Small intestine (tissue), 7 donors: Measurements from ENCODE around the gene CEMIP2. TPM values are rescaled to one million over a fixed set of nuclear protein-coding genes. Genes with fewer than 3 reads are reported as not detected.

Experiments used
- DNase-seq, 2 donors: peaks; one replicate each; pipeline versions ENCODE4 v3.0.0 to v3.0.0-alpha.2; 2013
- FAIRE-seq: peaks from 2 replicates; lab custom pipeline; 2012; peaks lifted over from hg19 to GRCh38; lab: Jason Lieb, UNC
- H3K27ac ChIP-seq, 3 donors: one replicate each; pipeline ENCODE4 v1.5.1; 2013; ENCODE audit warnings: low read length in 2 of 3, mild to moderate bottlenecking in 2 of 3, control low read depth in 1 of 3, inconsistent platforms in 1 of 3, low read depth in 1 of 3, moderate library complexity in 1 of 3
- H3K27me3 ChIP-seq, 3 donors: one replicate each; pipeline ENCODE4 v1.6.1; 2013; ENCODE audit warnings: low read length in 3 of 3, inconsistent platforms in 1 of 3; ENCODE audit not compliant: control insufficient read depth in 3 of 3, insufficient read depth in 3 of 3
- H3K36me3 ChIP-seq, 3 donors: one replicate each; pipeline ENCODE4 v1.6.1; 2013; ENCODE audit warnings: low read length in 3 of 3, inconsistent platforms in 1 of 3, low read depth in 1 of 3, mild to moderate bottlenecking in 1 of 3, moderate library complexity in 1 of 3; ENCODE audit not compliant: control insufficient read depth in 3 of 3, insufficient read depth in 2 of 3
- H3K4me1 ChIP-seq, 3 donors: one replicate each; pipeline ENCODE4 v1.6.1; 2013; ENCODE audit warnings: low read length in 2 of 3, inconsistent platforms in 1 of 3, low read depth in 1 of 3, mild to moderate bottlenecking in 1 of 3, moderate library complexity in 1 of 3; ENCODE audit not compliant: control insufficient read depth in 3 of 3, insufficient read depth in 2 of 3
- H3K4me3 ChIP-seq, 3 donors: one replicate each; pipeline ENCODE4 v1.5.1; 2013; ENCODE audit warnings: low read length in 3 of 3, control low read depth in 1 of 3, inconsistent platforms in 1 of 3, low read depth in 1 of 3, mild to moderate bottlenecking in 1 of 3, moderate library complexity in 1 of 3
- H3K9me3 ChIP-seq, 2 donors: one replicate each; pipeline ENCODE4 v1.6.1; 2013; ENCODE audit warnings: low read depth in 1 of 2, low read length in 1 of 2; ENCODE audit not compliant: control insufficient read depth in 2 of 2, insufficient read depth in 1 of 2
- WGBS, 3 donors: extraction: QIAGEN DNeasy Blood & Tissue Kit; methylation state at CpG; one replicate each; pipeline ENCODE4 v1.1.7; 2013; 5-methylcytosine and 5-hydroxymethylcytosine counted together
- polyA plus RNA-seq, 4 donors: library from polyadenylated mRNA; stranded (reverse) in 3 of 4; unstranded in 1 of 4; fragments of 200-250 nt in 3 of 4; fragments of 120-200 nt in 1 of 4; gene quantifications; one replicate each; pipeline versions ENCODE4 v1.2.1 to v1.2.3, GENCODE V29; 2013
- donor health status: healthy with polysubstance abuse.
- donor health status: control.
- donor health status: control.
- donor health status: Bipolar disorder and iron deficiency.
- donor health status: healthy.

The CEMIP2 gene
- polyA plus RNA-seq, 4 donors = 29.5 to 42.6 (median 34.3) TPM

DNA sequence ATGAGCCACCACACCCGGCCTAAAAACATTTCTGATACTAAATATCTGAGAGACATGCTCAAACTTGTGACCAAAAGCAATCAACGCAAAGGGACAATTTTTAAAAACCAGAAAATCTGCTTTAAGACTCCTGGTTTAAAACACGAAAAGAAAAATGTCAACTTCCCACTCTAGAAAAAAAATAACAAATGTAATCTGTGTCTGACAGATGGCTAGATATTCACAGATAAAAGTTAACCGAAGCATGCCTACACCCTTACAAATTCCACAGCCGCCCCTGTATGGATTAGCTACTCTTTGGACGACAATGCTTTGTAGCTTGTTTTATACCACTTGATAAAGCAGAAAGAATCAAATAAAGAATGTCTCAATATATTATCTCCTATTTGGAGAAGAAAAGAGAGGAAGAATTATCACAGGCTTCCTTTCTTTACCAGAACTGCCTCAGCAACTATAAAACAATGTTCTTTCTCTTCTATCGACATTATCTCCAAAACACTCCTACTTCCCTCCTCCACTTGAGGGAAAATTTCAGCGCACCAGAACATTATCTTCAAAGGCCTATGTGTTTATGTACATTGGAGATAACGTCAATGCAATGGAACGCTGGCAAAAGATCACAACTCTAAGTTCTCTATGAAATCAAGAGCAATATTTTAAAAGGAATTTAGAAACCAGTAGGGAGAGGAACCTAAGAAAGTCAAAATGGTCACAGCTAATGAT is 26.2 kb downstream of the CEMIP2 start:
- WGBS, 3 donors = 12 to 51% (median 35%) methylated on average over 10 of the region's 10 CpGs
- H3K4me1 ChIP-seq = peaks cover 4 to 27% (median 13%) of the 10 kb centered on the region in 3 donors
- H3K36me3 ChIP-seq = peaks cover 8 to 20% (median 12%) of the 10 kb centered on the region in 3 donors
- H3K4me3 ChIP-seq = no peak overlapping the region
- FAIRE-seq = no peak
- no peaks in the 10 kb centered on the region for H3K27me3 ChIP-seq
- no peaks in the 10 kb centered on the region for H3K9me3 ChIP-seq
- peak overlapping the region in 2 of 3 donors; percentile 12 to 50 for H3K27ac ChIP-seq
- DNase-seq = peak; percentile 60 to 83

DNA sequence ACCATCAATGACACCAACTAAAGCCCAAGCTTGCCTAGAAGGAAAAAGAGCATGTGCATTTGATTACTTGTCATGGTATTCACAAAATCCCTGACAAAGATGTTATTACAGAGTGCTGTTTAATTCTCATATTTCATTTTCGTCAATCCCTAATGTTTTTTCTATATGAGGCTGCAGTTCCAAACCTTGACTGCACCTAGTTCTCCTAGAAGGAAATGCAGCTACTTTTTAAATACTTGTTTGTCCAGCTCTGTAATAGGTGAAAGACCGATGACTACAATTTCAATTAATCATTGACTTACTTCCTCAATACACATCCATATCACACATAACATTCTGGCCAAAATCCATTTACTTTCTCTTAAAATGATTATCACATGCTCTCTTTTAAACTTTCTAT is 28.1 kb downstream of the CEMIP2 start:
- Histone ChIP-seq H3K27ac (peak overlapping the region; percentile 73 to 86 (median 85)), H3K36me3 (peaks cover 6 to 32% (median 13%) of the 10 kb centered on the region in 3 donors), H3K9me3 (no peaks in the 10 kb centered on the region), H3K4me1 (peaks cover 4 to 27% (median 12%) of the 10 kb centered on the region in 3 donors), H3K27me3 (no peaks in the 10 kb centered on the region), H3K4me3 (peak overlapping the region in 2 of 3 donors; percentile 8 to 14)
- peak; percentile 65 to 84 for DNase-seq
- peak; percentile 94 for FAIRE-seq
- WGBS, 3 donors = 19 to 69% (median 43%) methylated on average over 2 of the region's 2 CpGs

DNA sequence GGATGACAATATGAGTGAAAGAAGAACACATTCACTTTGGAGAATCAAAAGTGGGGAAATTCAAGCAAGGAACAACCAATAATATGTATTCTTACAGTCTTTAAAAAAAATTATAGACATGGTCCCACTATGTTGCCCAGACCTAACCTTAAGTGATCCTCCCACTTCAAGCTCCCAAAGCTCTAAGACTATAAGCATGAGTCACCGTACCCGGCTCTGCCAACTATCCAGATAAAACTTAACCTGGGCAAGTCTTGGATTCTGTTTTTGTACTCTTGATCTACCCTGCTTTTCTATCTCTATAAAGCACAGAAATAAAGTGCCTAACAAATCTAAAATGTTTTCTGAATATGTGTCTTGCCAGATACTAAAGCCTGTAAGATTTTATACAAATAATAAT is 30.9 kb downstream of the CEMIP2 start:
- H3K36me3 ChIP-seq = peaks cover 0 to 27% (median 16%) of the 10 kb centered on the region in 3 donors
- H3K27ac ChIP-seq = no peak overlapping the region
- WGBS, 3 donors = 17 to 67% (median 38%) methylated on average over 2 of the region's 2 CpGs
- H3K27me3 ChIP-seq = no peaks in the 10 kb centered on the region
- H3K4me1 ChIP-seq = peaks cover 0 to 23% (median 7%) of the 10 kb centered on the region in 3 donors
- no peak for FAIRE-seq
- peak in 1 of 2 donors; percentile 82 for DNase-seq
- H3K4me3 ChIP-seq = no peak overlapping the region
- no peaks in the 10 kb centered on the region for H3K9me3 ChIP-seq

DNA sequence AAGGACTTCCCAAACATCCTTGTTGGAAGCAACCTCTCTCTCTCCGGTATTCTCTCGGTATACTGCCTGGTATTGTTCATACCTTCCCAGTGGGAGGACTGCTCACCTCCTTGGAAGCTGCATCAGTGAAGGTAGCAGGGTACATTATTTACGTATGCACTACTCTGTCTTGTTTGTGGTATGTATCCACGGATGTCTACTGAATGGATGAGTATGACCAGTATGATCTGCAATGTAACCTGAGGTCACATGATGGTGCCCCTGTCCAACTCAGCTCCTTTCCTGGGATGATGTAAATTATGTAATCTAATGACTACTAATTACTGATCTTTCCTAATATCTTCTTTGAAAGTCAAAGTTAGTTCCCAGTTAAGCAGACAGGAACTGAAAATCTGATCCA is 32.1 kb downstream of the CEMIP2 start:
- DNase-seq = no peak
- WGBS, 3 donors = 90 to 94% (median 92%) methylated on average over 4 of the region's 4 CpGs
- H3K36me3 ChIP-seq = peaks cover 0 to 31% (median 18%) of the 10 kb centered on the region in 3 donors

DNA sequence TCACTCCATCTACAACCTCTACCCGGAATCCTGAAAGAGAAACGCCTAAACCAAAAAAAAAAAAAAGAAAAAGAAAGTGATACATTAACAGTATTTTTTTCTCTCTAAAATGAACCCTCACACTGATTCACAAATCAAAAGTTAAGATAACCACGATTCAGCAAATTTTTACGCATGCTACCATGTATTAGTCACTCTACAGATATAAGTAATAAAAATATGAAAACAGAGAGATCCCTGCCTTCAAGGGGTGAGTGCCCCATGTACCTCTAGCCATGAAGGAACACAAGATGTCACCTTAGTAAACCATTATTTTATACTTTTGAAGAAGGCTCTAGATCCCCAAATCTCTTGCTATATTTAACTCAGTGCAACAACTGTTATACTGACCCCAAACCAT is 33.4 kb downstream of the CEMIP2 start:
- DNase-seq (no peak), FAIRE-seq (no peak)
- H3K27ac ChIP-seq = no peak overlapping the region
- no peaks in the 10 kb centered on the region for H3K27me3 ChIP-seq
- peaks cover 0 to 9% (median 0%) of the 10 kb centered on the region in 3 donors for H3K4me1 ChIP-seq
- H3K9me3 ChIP-seq = no peaks in the 10 kb centered on the region
- 56 to 77% (median 68%) methylated on average over 4 of the region's 4 CpGs for WGBS, 3 donors
- H3K4me3 ChIP-seq = no peak overlapping the region
- H3K36me3 ChIP-seq = peaks cover 4 to 32% (median 23%) of the 10 kb centered on the region in 3 donors

More for the DNA sequence above, 32.1 kb downstream of the CEMIP2 start:
- Histone ChIP-seq H3K4me3 (no peak overlapping the region), H3K9me3 (no peaks in the 10 kb centered on the region), H3K27me3 (no peaks in the 10 kb centered on the region), H3K27ac (no peak overlapping the region), H3K4me1 (peaks cover 0 to 17% (median 3%) of the 10 kb centered on the region in 3 donors)
- no peak for FAIRE-seq

DNA sequence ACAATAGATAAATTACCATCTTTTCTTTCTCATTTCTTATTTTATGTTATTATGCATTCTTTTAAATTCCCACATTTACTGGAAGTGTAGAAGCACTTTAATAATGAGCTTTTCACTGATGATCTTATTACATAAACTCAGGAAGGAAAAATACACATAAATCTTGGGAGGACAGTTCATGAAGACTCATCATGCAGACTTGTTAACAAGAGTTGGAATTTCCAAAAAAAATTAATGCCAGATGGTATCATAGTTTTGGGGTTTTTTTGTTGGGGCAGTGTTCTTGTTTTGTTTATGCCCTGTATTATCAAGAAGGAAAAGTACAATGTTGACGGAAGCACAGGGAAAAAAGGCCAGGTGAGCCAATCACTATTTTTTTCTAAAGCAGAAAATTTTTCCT is 35.1 kb downstream of the CEMIP2 start:
- H3K27ac ChIP-seq = no peak overlapping the region
- no peak for DNase-seq
- H3K36me3 ChIP-seq = peaks cover 4 to 35% (median 31%) of the 10 kb centered on the region in 3 donors
- FAIRE-seq = no peak
- no peaks in the 10 kb centered on the region for H3K9me3 ChIP-seq
- H3K27me3 ChIP-seq = no peaks in the 10 kb centered on the region
- H3K4me3 ChIP-seq = no peak overlapping the region
- WGBS, 3 donors = 33 to 76% (median 41%) methylated on average over 1 of the region's 1 CpG
- H3K4me1 ChIP-seq = no peaks in the 10 kb centered on the region

DNA sequence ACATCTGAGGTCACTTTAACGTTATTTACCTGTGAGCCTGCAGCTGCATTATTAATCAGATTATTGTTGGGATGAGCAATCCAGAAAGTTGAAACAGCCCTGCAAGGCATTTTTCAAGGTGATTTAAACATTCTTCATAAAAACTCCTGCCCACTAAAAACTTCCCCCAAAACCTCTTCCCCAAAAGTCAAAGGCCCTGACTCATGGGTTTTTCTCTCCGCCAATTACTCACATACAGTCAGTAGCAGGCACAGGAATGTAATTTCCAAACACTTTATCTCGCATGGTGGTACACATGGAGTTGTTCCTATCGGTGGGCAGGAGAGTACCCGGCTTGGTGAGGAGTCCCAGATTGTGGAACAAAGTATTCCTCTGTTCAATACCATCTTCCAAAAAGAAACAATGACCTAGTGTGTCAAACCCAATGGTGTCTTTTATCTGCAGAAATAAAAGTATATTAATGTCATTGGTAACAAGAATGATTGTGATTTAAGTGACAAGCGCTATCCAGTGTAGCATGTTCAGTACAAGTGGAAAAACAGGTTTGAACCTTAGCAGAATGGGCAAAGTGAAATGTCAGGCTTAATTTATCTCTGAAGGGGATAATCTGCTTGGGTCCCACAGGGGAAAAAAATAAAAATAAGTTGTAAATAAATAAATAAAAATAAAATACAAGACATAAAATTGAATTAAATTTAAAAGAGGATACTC is 38.3 kb downstream of the CEMIP2 start:
- no peak overlapping the region for H3K27ac ChIP-seq
- H3K4me1 ChIP-seq = no peaks in the 10 kb centered on the region
- H3K9me3 ChIP-seq = no peaks in the 10 kb centered on the region
- peaks cover 6 to 28% (median 26%) of the 10 kb centered on the region in 3 donors for H3K36me3 ChIP-seq
- H3K27me3 ChIP-seq = no peaks in the 10 kb centered on the region
- no peak overlapping the region for H3K4me3 ChIP-seq
- WGBS, 3 donors = 82 to 87% (median 86%) methylated on average over 6 of the region's 6 CpGs
- no peak for DNase-seq
- no peak for FAIRE-seq

DNA sequence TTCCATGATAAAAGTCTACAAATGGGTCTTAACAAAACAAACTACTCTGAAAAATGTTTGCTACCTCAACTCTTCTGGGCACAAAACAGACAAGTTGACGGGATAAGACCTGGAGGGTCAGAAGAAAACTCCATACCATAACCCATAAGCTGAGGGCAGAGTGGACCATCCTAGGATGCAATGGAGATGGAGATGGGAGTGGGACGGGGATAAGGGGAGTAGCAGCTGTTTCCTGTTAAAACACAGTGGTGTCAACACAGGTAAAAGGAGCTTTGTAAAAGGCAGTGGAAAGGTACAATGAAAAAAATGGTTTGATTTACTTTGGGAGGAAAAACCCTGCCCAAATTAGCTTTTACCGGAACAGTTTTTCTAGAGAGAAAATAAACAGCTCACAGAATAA is 41.6 kb downstream of the CEMIP2 start:
- no peaks in the 10 kb centered on the region for H3K9me3 ChIP-seq
- no peak overlapping the region for H3K27ac ChIP-seq

More for the DNA sequence above, 41.6 kb downstream of the CEMIP2 start:
- no peak for DNase-seq
- no peaks in the 10 kb centered on the region for H3K4me1 ChIP-seq
- WGBS, 3 donors = 77 to 87% (median 79%) methylated on average over 3 of the region's 3 CpGs
- no peak for FAIRE-seq
- H3K27me3 ChIP-seq = no peaks in the 10 kb centered on the region
- peaks cover 6 to 29% (median 23%) of the 10 kb centered on the region in 3 donors for H3K36me3 ChIP-seq
- H3K4me3 ChIP-seq = no peak overlapping the region
